OCI-LY3 (cell line): ENCODE measurements around the gene BBX.

ENCODE experiments used
- H2AFZ ChIP-seq: fragments of 200-600, 300-600 bp; shearing (Covaris generic); 2 replicates; pipeline ENCODE4 v1.6.0; 2014; ENCODE audit warnings: antibody characterized with exemption, low read depth, low read length
- H3K27ac ChIP-seq: fragments of 200-600, 300-600 bp; sonication (generic); 2 replicates; pipeline ENCODE4 v1.5.1; 2014; ENCODE audit warnings: mild to moderate bottlenecking, low read length, moderate library complexity, mixed read lengths
- H3K27me3 ChIP-seq: fragments of 200-600, 300-600 bp; sonication (generic); 2 replicates; pipeline ENCODE4 v1.6.1; 2014; ENCODE audit warnings: low read depth, low read length, mixed read lengths
- H3K36me3 ChIP-seq: fragments of 200-600, 300-600 bp; sonication (generic); replicated peaks from 2 replicates; pipeline ENCODE3; 2014; ENCODE audit warnings: low read depth, low read length, mixed read lengths
- H3K4me1 ChIP-seq: fragments of 300-600, 200-600 bp; sonication (generic); 2 replicates; pipeline ENCODE4 v1.6.1; 2014; ENCODE audit warnings: low read length, mixed read lengths
- H3K4me2 ChIP-seq: fragments of 200-600, 300-600 bp; sonication (generic); 2 replicates; pipeline ENCODE4 v1.6.1; 2014; ENCODE audit warnings: low read length, mixed read lengths
- H3K4me3 ChIP-seq: fragments of 300-600, 200-600 bp; sonication (generic); 2 replicates; pipeline ENCODE4 v1.5.1; 2014; ENCODE audit warnings: antibody characterized with exemption, mild to moderate bottlenecking, low read length, moderate library complexity
- H3K79me2 ChIP-seq: fragments of 300-600, 200-600 bp; shearing (Covaris generic); 2 replicates; pipeline ENCODE4 v1.6.1; 2014; ENCODE audit warnings: mild to moderate bottlenecking, low read length, mixed read lengths
- H3K9ac ChIP-seq: fragments of 300-600, 200-600 bp; shearing (Covaris generic); 2 replicates; pipeline ENCODE4 v1.6.0; 2014; ENCODE audit warnings: mild to moderate bottlenecking, low read length, moderate library complexity
- H3K9me3 ChIP-seq: fragments of 200-600, 300-600 bp; shearing (Covaris generic); 2 replicates; pipeline ENCODE4 v1.6.1; 2014; ENCODE audit warnings: low read length, mixed read lengths; ENCODE audit not compliant: insufficient read depth
- H4K20me1 ChIP-seq: fragments of 200-600, 300-600 bp; sonication (generic); 2 replicates; pipeline ENCODE4 v1.6.1; 2016; ENCODE audit warnings: low read length, mixed read lengths; ENCODE audit not compliant: insufficient read depth
- EZH2phosphoT487 ChIP-seq: fragments of 200-600 bp; shearing (Covaris generic); IDR thresholded peaks from 2 replicates; pipeline ENCODE4 v1.6.1; 2018; ENCODE audit warnings: antibody characterized with exemption, mixed run types, low read depth
- TF ChIP-seq, protein P1 (sequence below): fragments of 200-600, 300-600 bp; sonication (generic); IDR thresholded peaks from 2 replicates; pipeline ENCODE4 v1.5.1; 2014; ENCODE audit warnings: antibody characterized with exemption, low read length, low read depth

Gene BBX

DNA sequence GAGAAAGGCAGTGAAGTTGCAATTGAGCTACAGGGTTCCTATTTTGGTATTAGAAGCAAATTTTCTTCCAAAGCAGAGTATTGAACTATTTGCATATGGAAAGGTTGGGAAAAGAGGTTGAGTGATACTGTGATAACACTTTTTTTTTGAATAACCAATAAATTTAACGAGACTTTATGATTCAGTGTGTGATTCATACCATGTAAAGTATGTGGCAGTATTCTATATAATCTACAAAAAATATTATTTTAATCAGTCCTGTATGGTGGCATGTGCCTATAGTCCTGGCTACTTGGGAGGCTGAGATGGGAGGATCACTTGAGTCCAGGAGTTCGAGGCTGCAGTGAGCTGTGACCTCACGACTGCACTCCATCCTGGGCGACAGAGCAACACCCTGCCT lies 206.9 kb downstream of the BBX start:
- Histone ChIP-seq H3K4me2 (no peak overlapping the region), H3K79me2 (no peaks in the 10 kb centered on the region), H3K36me3 (peaks cover 14% of the 10 kb centered on the region), H3K9ac (no peak overlapping the region), H3K27ac (no peak overlapping the region), H3K27me3 (no peaks in the 10 kb centered on the region), H4K20me1 (no peaks in the 10 kb centered on the region), H3K4me3 (no peak overlapping the region), H2AFZ (no peak overlapping the region), H3K4me1 (no peaks in the 10 kb centered on the region), H3K9me3 (no peaks in the 10 kb centered on the region)
- TF ChIP-seq, protein P1, sequence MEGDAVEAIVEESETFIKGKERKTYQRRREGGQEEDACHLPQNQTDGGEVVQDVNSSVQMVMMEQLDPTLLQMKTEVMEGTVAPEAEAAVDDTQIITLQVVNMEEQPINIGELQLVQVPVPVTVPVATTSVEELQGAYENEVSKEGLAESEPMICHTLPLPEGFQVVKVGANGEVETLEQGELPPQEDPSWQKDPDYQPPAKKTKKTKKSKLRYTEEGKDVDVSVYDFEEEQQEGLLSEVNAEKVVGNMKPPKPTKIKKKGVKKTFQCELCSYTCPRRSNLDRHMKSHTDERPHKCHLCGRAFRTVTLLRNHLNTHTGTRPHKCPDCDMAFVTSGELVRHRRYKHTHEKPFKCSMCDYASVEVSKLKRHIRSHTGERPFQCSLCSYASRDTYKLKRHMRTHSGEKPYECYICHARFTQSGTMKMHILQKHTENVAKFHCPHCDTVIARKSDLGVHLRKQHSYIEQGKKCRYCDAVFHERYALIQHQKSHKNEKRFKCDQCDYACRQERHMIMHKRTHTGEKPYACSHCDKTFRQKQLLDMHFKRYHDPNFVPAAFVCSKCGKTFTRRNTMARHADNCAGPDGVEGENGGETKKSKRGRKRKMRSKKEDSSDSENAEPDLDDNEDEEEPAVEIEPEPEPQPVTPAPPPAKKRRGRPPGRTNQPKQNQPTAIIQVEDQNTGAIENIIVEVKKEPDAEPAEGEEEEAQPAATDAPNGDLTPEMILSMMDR, result no peak
- no peak for TF ChIP-seq EZH2phosphoT487

DNA sequence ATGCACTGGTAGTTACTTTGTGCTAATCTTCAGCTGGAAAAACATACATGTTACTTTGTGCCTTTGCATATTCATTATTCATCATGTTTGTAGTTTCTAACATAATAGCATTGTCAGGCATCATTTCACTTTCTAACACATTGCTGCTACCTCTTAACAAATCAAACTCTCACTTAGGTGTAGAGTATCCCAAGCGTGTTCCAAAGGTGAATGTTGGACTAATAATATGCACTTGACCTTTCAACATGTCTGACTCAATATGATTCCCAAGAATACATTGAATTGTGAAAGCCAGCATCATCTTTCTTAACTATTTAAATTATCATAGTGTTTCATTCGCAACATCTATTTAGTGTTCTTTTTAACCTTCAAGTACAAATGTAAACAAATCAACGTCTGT lies 211.6 kb downstream of the BBX start:
- Histone ChIP-seq H3K79me2 (no peaks in the 10 kb centered on the region), H3K4me1 (peaks cover 8% of the 10 kb centered on the region), H3K9ac (no peak overlapping the region), H3K4me3 (no peak overlapping the region), H3K9me3 (no peaks in the 10 kb centered on the region), H4K20me1 (0 out of 2 replicates have a peak, but pooled peaks cover 3% of the 10 kb centered on the region), H3K27me3 (no peaks in the 10 kb centered on the region), H2AFZ (no peak overlapping the region), H3K4me2 (no peak overlapping the region), H3K36me3 (peaks cover 7% of the 10 kb centered on the region), H3K27ac (no peak overlapping the region)
- TF ChIP-seq, protein P1, result no peak
- no peak for TF ChIP-seq EZH2phosphoT487

DNA sequence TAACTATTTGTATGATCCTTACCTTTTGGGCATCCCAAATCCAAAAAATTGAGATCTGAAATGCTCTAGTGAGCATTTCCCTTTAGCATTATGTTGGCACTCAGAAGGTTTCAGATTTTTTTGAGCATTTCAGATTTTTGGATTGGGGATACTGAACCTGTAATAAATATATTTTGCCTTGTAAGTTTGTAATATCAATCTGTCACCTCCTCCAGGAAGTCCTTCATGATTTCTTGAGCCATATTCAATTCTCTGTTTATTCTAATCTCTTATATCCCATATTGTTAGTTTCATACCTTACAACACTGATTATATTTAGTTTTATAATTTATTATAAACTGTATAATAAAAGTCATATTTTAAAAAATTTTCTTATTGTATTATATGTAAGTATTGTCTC lies 215.2 kb downstream of the BBX start:
- Histone ChIP-seq H3K27ac (no peak overlapping the region), H3K9ac (no peak overlapping the region), H3K36me3 (peaks cover 2% of the 10 kb centered on the region), H3K4me1 (peaks cover 10% of the 10 kb centered on the region), H4K20me1 (0 out of 2 replicates have a peak, but pooled peaks cover 4% of the 10 kb centered on the region), H3K4me2 (no peak overlapping the region), H3K4me3 (no peak overlapping the region), H3K27me3 (no peaks in the 10 kb centered on the region), H3K9me3 (no peaks in the 10 kb centered on the region), H2AFZ (no peak overlapping the region), H3K79me2 (no peaks in the 10 kb centered on the region)
- TF ChIP-seq, protein P1, result no peak
- no peak for TF ChIP-seq EZH2phosphoT487

DNA sequence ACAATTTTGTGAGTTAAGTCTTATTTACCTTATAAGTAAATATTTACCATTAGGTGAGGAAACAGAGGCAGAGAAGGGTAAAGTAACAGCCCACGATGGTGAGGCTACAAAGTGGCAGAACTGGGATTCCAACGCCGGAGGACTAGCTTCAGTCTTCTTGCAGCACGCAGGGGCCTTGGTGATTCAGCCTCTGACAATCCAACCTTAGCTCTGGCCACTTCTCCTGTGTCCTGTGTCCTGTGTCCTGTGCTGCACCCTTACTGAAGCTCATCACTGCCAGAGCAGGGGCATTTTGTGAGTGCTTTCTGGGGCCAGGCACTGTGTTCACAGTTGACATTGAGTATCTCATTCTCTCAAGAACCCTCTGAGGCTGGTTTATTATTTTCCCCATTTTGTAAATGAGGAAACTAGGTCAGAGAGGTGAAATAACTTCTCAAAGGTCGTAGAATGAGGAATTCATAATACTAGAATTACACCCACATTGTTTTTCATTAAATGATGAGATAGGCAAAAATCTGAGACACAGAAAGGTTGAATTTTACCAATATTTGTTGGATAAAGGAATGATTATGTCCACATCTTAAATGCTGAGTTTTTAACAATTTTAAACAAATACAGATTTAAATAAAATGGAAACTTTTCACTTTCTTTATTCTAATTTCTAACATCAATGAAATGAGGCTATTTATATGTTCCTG lies 215.9 kb downstream of the BBX start:
- H3K9ac ChIP-seq, result no peak overlapping the region
- peaks cover 10% of the 10 kb centered on the region for H3K4me1 ChIP-seq
- H3K79me2 ChIP-seq, result no peaks in the 10 kb centered on the region
- H2AFZ ChIP-seq, result no peak overlapping the region
- H3K4me2 ChIP-seq, result no peak overlapping the region
- TF ChIP-seq EZH2phosphoT487, result no peak
- TF ChIP-seq, protein P1, result no peak
- H3K4me3 ChIP-seq, result no peak overlapping the region
- no peaks in the 10 kb centered on the region for H3K9me3 ChIP-seq
- no peaks in the 10 kb centered on the region for H3K27me3 ChIP-seq
- H3K36me3 ChIP-seq, result no peaks in the 10 kb centered on the region
- H3K27ac ChIP-seq, result no peak overlapping the region
- 0 out of 2 replicates have a peak, but pooled peaks cover 4% of the 10 kb centered on the region for H4K20me1 ChIP-seq
